Testis (tissue), 2 donors: ENCODE results near the gene PKDREJ.

Experiments used
- CTCF ChIP-seq, 3 experiments: fragments of 450-650 bp in 2 of 3; fragments of 200-600 bp in 1 of 3; sonication (generic) in 1 of 3; IDR thresholded peaks; one replicate each; pipeline ENCODE4 v1.5.1; 2016 to 2019; ENCODE audit warnings: antibody characterized with exemption in 3 of 3, mild to moderate bottlenecking in 2 of 3, moderate library complexity in 1 of 3
- POLR2A ChIP-seq: fragments of 450-650 bp; IDR thresholded peaks from one replicate; pipeline ENCODE4 v1.6.1; 2017; ENCODE audit warnings: antibody characterized with exemption, mild to moderate bottlenecking, moderate library complexity

- TF ChIP-seq POLR2A, result no peak
- TF ChIP-seq CTCF (IDR thresholded peaks at IDR 0.05), result no peak
Measured at GRCh38 chr22:46293577-46294260, 30.6 kb upstream of the PKDREJ start.
